Liver (tissue), 3 donors: ENCODE results near the gene DPY19L3.
A peak's percentile ranks its signal among the peaks of the same experiment; 100 is the strongest.

Experiments
- ATF3 ChIP-seq: IDR thresholded peaks from 2 replicates; pipeline ENCODE4 v1.6.1; 2016; ENCODE audit warnings: antibody characterized with exemption
- CTCF ChIP-seq: fragments of 150-350 bp; IDR thresholded peaks from 2 replicates; pipeline ENCODE4 v1.5.1; 2017; ENCODE audit warnings: improper control_type of control experiment, low read depth, low read length; ENCODE audit not compliant: missing input control
- GABPA ChIP-seq, 2 donors: IDR thresholded peaks in 1 of 2; conservative IDR thresholded peaks in 1 of 2; 2 replicates each; pipeline ENCODE4 v1.6.1; 2016; ENCODE audit warnings: antibody characterized with exemption in 2 of 2, mild to moderate bottlenecking in 1 of 2, moderate library complexity in 1 of 2
- HNF4A ChIP-seq, 2 donors: conservative IDR thresholded peaks; 2 replicates each; pipeline ENCODE4 v1.6.1; 2016; ENCODE audit warnings: antibody characterized with exemption in 2 of 2, mild to moderate bottlenecking in 2 of 2
- JUND ChIP-seq, 2 donors: IDR thresholded peaks; 2 replicates each; pipeline ENCODE4 v1.6.1; 2016; ENCODE audit warnings: antibody characterized with exemption in 2 of 2
- MAX ChIP-seq: IDR thresholded peaks from 2 replicates; pipeline ENCODE4 v1.6.1; 2016; ENCODE audit warnings: antibody characterized with exemption
- NR2F2 ChIP-seq: IDR thresholded peaks from 2 replicates; pipeline ENCODE4 v1.6.1; 2016; ENCODE audit warnings: antibody characterized with exemption
- RAD21 ChIP-seq, 2 donors: IDR thresholded peaks; 2 replicates each; pipeline ENCODE4 v1.6.1; 2016; ENCODE audit warnings: antibody characterized with exemption in 2 of 2, mild to moderate bottlenecking in 2 of 2
- REST ChIP-seq: IDR thresholded peaks from 2 replicates; pipeline ENCODE4 v1.6.1; 2016; ENCODE audit warnings: antibody characterized with exemption, mild to moderate bottlenecking
- YY1 ChIP-seq: IDR thresholded peaks from 2 replicates; pipeline ENCODE4 v1.6.1; 2016; ENCODE audit warnings: antibody characterized with exemption, mild to moderate bottlenecking
- ZBTB33 ChIP-seq: IDR thresholded peaks from 2 replicates; pipeline ENCODE4 v1.6.1; 2016; ENCODE audit warnings: antibody characterized with exemption
- donor health status: healthy.
- donor health status: healthy.

GRCh38 chr19:32363175-32363574 is 42.4 kb upstream of the DPY19L3 start:
- no peak for TF ChIP-seq CTCF
- TF ChIP-seq GABPA (IDR thresholded peaks at IDR 0.05 in 1 of 2, conservative IDR thresholded peaks at IDR 0.05 in 1 of 2), result peak in 1 of 2 donors; percentile 32
- peak; percentile 32 to 33 for TF ChIP-seq RAD21 (IDR thresholded peaks at IDR 0.05)
- peak; percentile 77 to 87 for TF ChIP-seq JUND (IDR thresholded peaks at IDR 0.05)
- TF ChIP-seq ATF3, result peak; percentile 32
- peak; percentile 68 for TF ChIP-seq REST
- no peak for TF ChIP-seq NR2F2
- peak; percentile 89 for TF ChIP-seq MAX
- TF ChIP-seq YY1, result peak; percentile 78
- TF ChIP-seq ZBTB33, result peak; percentile 73
- TF ChIP-seq HNF4A (conservative IDR thresholded peaks at IDR 0.05), result peak; percentile 81 to 93
